ENCODE results near the gene UST.

The UST gene

GRCh38 chr6:148825492-148825891, 78.7 kb downstream of the UST start:
- no peak overlapping the region for H3K27ac ChIP-seq (replicated peaks; ENCODE audit: low read length)
- no peak overlapping the region for H2BK120ac ChIP-seq (ENCODE audit: low read depth, low read length)
- H2BK15ac ChIP-seq (ENCODE audit: low read length), result no peak overlapping the region
- H3K4ac ChIP-seq (ENCODE audit: low read length), result no peak overlapping the region
- H3K23ac ChIP-seq (ENCODE audit: low read depth, low read length, poor library complexity), result no peak overlapping the region
- no peak overlapping the region for H2AK5ac ChIP-seq (ENCODE audit: low read depth, low read length)
- no peak overlapping the region for H2BK12ac ChIP-seq (ENCODE audit: low read length)
- DNase-seq (ENCODE audit: low spot score), result no peak
- H3K4me3 ChIP-seq (ENCODE audit: low read length in 2 of 2), result no peak overlapping the region
- H4K8ac ChIP-seq (ENCODE audit: low read depth, low read length), result no peak overlapping the region
- H4K91ac ChIP-seq (ENCODE audit: low read depth, low read length, poor library complexity), result no peak overlapping the region
- no peak overlapping the region for H3K18ac ChIP-seq (ENCODE audit: low read length)
- peaks cover 3% of the 10 kb centered on the region for H3K79me1 ChIP-seq (ENCODE audit: low read depth, low read length)
- no peak overlapping the region for H3K14ac ChIP-seq (ENCODE audit: low read length)
- no peak overlapping the region for H2AFZ ChIP-seq (ENCODE audit: low read length)
- H3K9me3 ChIP-seq (replicated peaks in 1 of 2; ENCODE audit: control insufficient read depth in 2 of 2, insufficient read depth in 1 of 2, low read depth in 1 of 2, low read length in 2 of 2), result peaks cover 0 to 3% of the 10 kb centered on the region in 2 donors
- no peak overlapping the region for H3K4me2 ChIP-seq (ENCODE audit: insufficient read depth, low read length, poor library complexity, severe bottlenecking)
- WGBS, 2 donors (ENCODE audit: extremely low coverage in 2 of 2, insufficient read length in 2 of 2, insufficient replicate concordance in 1 of 2), result no CpG with 5 or more reads among the region's 2 CpGs
- no peaks in the 10 kb centered on the region for H3K4me1 ChIP-seq (ENCODE audit: control insufficient read depth in 2 of 2, insufficient read depth in 1 of 2, low read depth in 1 of 2, low read length in 2 of 2)
- no peak overlapping the region for H2BK5ac ChIP-seq (ENCODE audit: low read length)
- no peaks in the 10 kb centered on the region for H3K36me3 ChIP-seq (replicated peaks in 1 of 2; ENCODE audit: control insufficient read depth in 2 of 2, insufficient read depth in 2 of 2, low read length in 2 of 2)
- no peaks in the 10 kb centered on the region for H3K27me3 ChIP-seq (ENCODE audit: control insufficient read depth in 3 of 3, insufficient read depth in 3 of 3, low read depth in 1 of 3, low read length in 3 of 3)
- no peak overlapping the region for H3K9ac ChIP-seq (ENCODE audit: low read depth, low read length, poor library complexity)

- no CpG with 5 or more reads among the region's 5 CpGs for WGBS, 2 donors (ENCODE audit: extremely low coverage in 2 of 2, insufficient read length in 2 of 2, insufficient replicate concordance in 1 of 2)
- no peak overlapping the region for H3K4me2 ChIP-seq (ENCODE audit: insufficient read depth, low read length, poor library complexity, severe bottlenecking)
- no peak overlapping the region for H2BK5ac ChIP-seq (ENCODE audit: low read length)
- H3K36me3 ChIP-seq (replicated peaks in 1 of 2; ENCODE audit: control insufficient read depth in 2 of 2, insufficient read depth in 2 of 2, low read length in 2 of 2), result no peaks in the 10 kb centered on the region
- peaks cover 0 to 3% of the 10 kb centered on the region in 2 donors for H3K9me3 ChIP-seq (replicated peaks in 1 of 2; ENCODE audit: control insufficient read depth in 2 of 2, insufficient read depth in 1 of 2, low read depth in 1 of 2, low read length in 2 of 2)
- H3K27me3 ChIP-seq (ENCODE audit: control insufficient read depth in 3 of 3, insufficient read depth in 3 of 3, low read depth in 1 of 3, low read length in 3 of 3), result no peaks in the 10 kb centered on the region
- no peak overlapping the region for H2AK5ac ChIP-seq (ENCODE audit: low read depth, low read length)
- H3K23ac ChIP-seq (ENCODE audit: low read depth, low read length, poor library complexity), result no peak overlapping the region
- no peak overlapping the region for H2AFZ ChIP-seq (ENCODE audit: low read length)
- no peak overlapping the region for H4K8ac ChIP-seq (ENCODE audit: low read depth, low read length)
- H3K27ac ChIP-seq (replicated peaks; ENCODE audit: low read length), result no peak overlapping the region
- no peak overlapping the region for H3K4me3 ChIP-seq (ENCODE audit: low read length in 2 of 2)
- no peak overlapping the region for H4K91ac ChIP-seq (ENCODE audit: low read depth, low read length, poor library complexity)
- DNase-seq (ENCODE audit: low spot score), result no peak
- no peak overlapping the region for H3K18ac ChIP-seq (ENCODE audit: low read length)
- H2BK15ac ChIP-seq (ENCODE audit: low read length), result no peak overlapping the region
- H2BK120ac ChIP-seq (ENCODE audit: low read depth, low read length), result no peak overlapping the region
- H3K9ac ChIP-seq (ENCODE audit: low read depth, low read length, poor library complexity), result no peak overlapping the region
- H2BK12ac ChIP-seq (ENCODE audit: low read length), result no peak overlapping the region
- H3K79me1 ChIP-seq (ENCODE audit: low read depth, low read length), result peaks cover 3% of the 10 kb centered on the region
- no peak overlapping the region for H3K4ac ChIP-seq (ENCODE audit: low read length)
- H3K4me1 ChIP-seq (ENCODE audit: control insufficient read depth in 2 of 2, insufficient read depth in 1 of 2, low read depth in 1 of 2, low read length in 2 of 2), result no peaks in the 10 kb centered on the region
- H3K14ac ChIP-seq (ENCODE audit: low read length), result no peak overlapping the region
Measured at GRCh38 chr6:148827416-148828045, 80.7 kb downstream of the UST start.

- no peak overlapping the region for H4K8ac ChIP-seq (ENCODE audit: low read depth, low read length)
- WGBS, 2 donors (ENCODE audit: extremely low coverage in 2 of 2, insufficient read length in 2 of 2, insufficient replicate concordance in 1 of 2), result no CpG with 5 or more reads among the region's 4 CpGs
- H3K23ac ChIP-seq (ENCODE audit: low read depth, low read length, poor library complexity), result no peak overlapping the region
- no peak for DNase-seq (ENCODE audit: low spot score)
- H3K4me1 ChIP-seq (ENCODE audit: control insufficient read depth in 2 of 2, insufficient read depth in 1 of 2, low read depth in 1 of 2, low read length in 2 of 2), result no peaks in the 10 kb centered on the region
- H2BK15ac ChIP-seq (ENCODE audit: low read length), result no peak overlapping the region
- no peak overlapping the region for H3K18ac ChIP-seq (ENCODE audit: low read length)
- no peak overlapping the region for H2BK120ac ChIP-seq (ENCODE audit: low read depth, low read length)
- no peak overlapping the region for H2AFZ ChIP-seq (ENCODE audit: low read length)
- H2AK5ac ChIP-seq (ENCODE audit: low read depth, low read length), result no peak overlapping the region
- no peak overlapping the region for H3K9ac ChIP-seq (ENCODE audit: low read depth, low read length, poor library complexity)
- no peak overlapping the region for H3K27ac ChIP-seq (replicated peaks; ENCODE audit: low read length)
- H3K14ac ChIP-seq (ENCODE audit: low read length), result no peak overlapping the region
- no peak overlapping the region for H3K4ac ChIP-seq (ENCODE audit: low read length)
- no peak overlapping the region for H4K91ac ChIP-seq (ENCODE audit: low read depth, low read length, poor library complexity)
- H3K4me2 ChIP-seq (ENCODE audit: insufficient read depth, low read length, poor library complexity, severe bottlenecking), result no peak overlapping the region
- peaks cover 0 to 3% of the 10 kb centered on the region in 2 donors for H3K9me3 ChIP-seq (replicated peaks in 1 of 2; ENCODE audit: control insufficient read depth in 2 of 2, insufficient read depth in 1 of 2, low read depth in 1 of 2, low read length in 2 of 2)
- peaks cover 3% of the 10 kb centered on the region for H3K79me1 ChIP-seq (ENCODE audit: low read depth, low read length)
- no peaks in the 10 kb centered on the region for H3K27me3 ChIP-seq (ENCODE audit: control insufficient read depth in 3 of 3, insufficient read depth in 3 of 3, low read depth in 1 of 3, low read length in 3 of 3)
- H2BK12ac ChIP-seq (ENCODE audit: low read length), result no peak overlapping the region
- no peak overlapping the region for H2BK5ac ChIP-seq (ENCODE audit: low read length)
- no peaks in the 10 kb centered on the region for H3K36me3 ChIP-seq (replicated peaks in 1 of 2; ENCODE audit: control insufficient read depth in 2 of 2, insufficient read depth in 2 of 2, low read length in 2 of 2)
- no peak overlapping the region for H3K4me3 ChIP-seq (ENCODE audit: low read length in 2 of 2)
Measured at GRCh38 chr6:148828047-148828446, 81.2 kb downstream of the UST start.

GRCh38 chr6:148829415-148830101, 82.7 kb downstream of the UST start:
- DNase-seq (ENCODE audit: low spot score), result no peak
- H3K4me1 ChIP-seq (ENCODE audit: control insufficient read depth in 2 of 2, insufficient read depth in 1 of 2, low read depth in 1 of 2, low read length in 2 of 2), result no peaks in the 10 kb centered on the region
- H3K4me2 ChIP-seq (ENCODE audit: insufficient read depth, low read length, poor library complexity, severe bottlenecking), result no peak overlapping the region

More at GRCh38 chr6:148829415-148830101, 82.7 kb downstream of the UST start:
- H3K36me3 ChIP-seq (replicated peaks in 1 of 2; ENCODE audit: control insufficient read depth in 2 of 2, insufficient read depth in 2 of 2, low read length in 2 of 2), result no peaks in the 10 kb centered on the region
- H2AFZ ChIP-seq (ENCODE audit: low read length), result no peak overlapping the region
- no peak overlapping the region for H2AK5ac ChIP-seq (ENCODE audit: low read depth, low read length)
- H3K4ac ChIP-seq (ENCODE audit: low read length), result no peak overlapping the region
- no CpG with 5 or more reads among the region's 4 CpGs for WGBS, 2 donors (ENCODE audit: extremely low coverage in 2 of 2, insufficient read length in 2 of 2, insufficient replicate concordance in 1 of 2)
- H3K18ac ChIP-seq (ENCODE audit: low read length), result no peak overlapping the region
- H2BK120ac ChIP-seq (ENCODE audit: low read depth, low read length), result no peak overlapping the region
- H3K4me3 ChIP-seq (ENCODE audit: low read length in 2 of 2), result no peak overlapping the region
- H3K14ac ChIP-seq (ENCODE audit: low read length), result no peak overlapping the region
- no peak overlapping the region for H3K23ac ChIP-seq (ENCODE audit: low read depth, low read length, poor library complexity)
- H4K8ac ChIP-seq (ENCODE audit: low read depth, low read length), result no peak overlapping the region
- H4K91ac ChIP-seq (ENCODE audit: low read depth, low read length, poor library complexity), result no peak overlapping the region
- no peak overlapping the region for H2BK15ac ChIP-seq (ENCODE audit: low read length)
- no peak overlapping the region for H3K27ac ChIP-seq (replicated peaks; ENCODE audit: low read length)
- peaks cover 0 to 3% of the 10 kb centered on the region in 2 donors for H3K9me3 ChIP-seq (replicated peaks in 1 of 2; ENCODE audit: control insufficient read depth in 2 of 2, insufficient read depth in 1 of 2, low read depth in 1 of 2, low read length in 2 of 2)
- H3K27me3 ChIP-seq (ENCODE audit: control insufficient read depth in 3 of 3, insufficient read depth in 3 of 3, low read depth in 1 of 3, low read length in 3 of 3), result no peaks in the 10 kb centered on the region
- H2BK5ac ChIP-seq (ENCODE audit: low read length), result no peak overlapping the region
- no peak overlapping the region for H3K9ac ChIP-seq (ENCODE audit: low read depth, low read length, poor library complexity)
- peaks cover 3% of the 10 kb centered on the region for H3K79me1 ChIP-seq (ENCODE audit: low read depth, low read length)
- no peak overlapping the region for H2BK12ac ChIP-seq (ENCODE audit: low read length)
